ENCODE measurements around the gene DGKD.

DGKD gene

GRCh38 chr2:233489666-233490065 lies 135.4 kb downstream of the DGKD start:
- no peak for DNase-seq (ENCODE audit: extremely low read depth in 1 of 2, low read depth in 1 of 2)

- no peak for DNase-seq (ENCODE audit: extremely low read depth in 1 of 2, low read depth in 1 of 2)
Observed at GRCh38 chr2:233490831-233491230, 136.5 kb downstream of the DGKD start.

- no peak for DNase-seq (ENCODE audit: extremely low read depth in 1 of 2, low read depth in 1 of 2)
Observed at GRCh38 chr2:233491326-233491725, 137.0 kb downstream of the DGKD start.

GRCh38 chr2:233492078-233492477 lies 137.8 kb downstream of the DGKD start:
- DNase-seq (ENCODE audit: extremely low read depth in 1 of 2, low read depth in 1 of 2): no peak

GRCh38 chr2:233492751-233493150 lies 138.5 kb downstream of the DGKD start:
- no peak for DNase-seq (ENCODE audit: extremely low read depth in 1 of 2, low read depth in 1 of 2)

- DNase-seq (ENCODE audit: extremely low read depth in 1 of 2, low read depth in 1 of 2): no peak
Observed at GRCh38 chr2:233495503-233496496, 141.5 kb downstream of the DGKD start.

- DNase-seq (ENCODE audit: extremely low read depth in 1 of 2, low read depth in 1 of 2): no peak
Observed at GRCh38 chr2:233497692-233498091, 143.4 kb downstream of the DGKD start.

GRCh38 chr2:233498126-233498525 lies 143.8 kb downstream of the DGKD start:
- no peak for DNase-seq (ENCODE audit: extremely low read depth in 1 of 2, low read depth in 1 of 2)

GRCh38 chr2:233499928-233500327 lies 145.6 kb downstream of the DGKD start:
- DNase-seq (ENCODE audit: extremely low read depth in 1 of 2, low read depth in 1 of 2): no peak

- no peak for DNase-seq (ENCODE audit: extremely low read depth in 1 of 2, low read depth in 1 of 2)
Observed at GRCh38 chr2:233501198-233502076, 147.1 kb downstream of the DGKD start.

- no peak for DNase-seq (ENCODE audit: extremely low read depth in 1 of 2, low read depth in 1 of 2)
Observed at GRCh38 chr2:233503481-233503880, 149.2 kb downstream of the DGKD start.

- no peak for DNase-seq (ENCODE audit: extremely low read depth in 1 of 2, low read depth in 1 of 2)
Observed at GRCh38 chr2:233503947-233504637, 149.8 kb downstream of the DGKD start.

GRCh38 chr2:233513953-233514655 lies 159.8 kb downstream of the DGKD start:
- no peak for DNase-seq (ENCODE audit: extremely low read depth in 1 of 2, low read depth in 1 of 2)

GRCh38 chr2:233519787-233520611 lies 165.7 kb downstream of the DGKD start:
- no peak for DNase-seq (ENCODE audit: extremely low read depth in 1 of 2, low read depth in 1 of 2)
